HepG2 (cell line): Measurements from ENCODE around the gene NUDT2. TPM values are rescaled to one million over a fixed set of nuclear protein-coding genes. Genes with fewer than 3 reads are reported as not detected.
A peak's percentile ranks its signal among the peaks of the same experiment; 100 is the strongest.

Experiments
- AKAP8 ChIP-seq: sonication (generic); formaldehyde crosslinking; IDR thresholded peaks from 2 replicates; pipeline ENCODE4 v1.5.1; 2020; ENCODE audit warnings: mild to moderate bottlenecking, missing genetic modification reagents
- ZNF343 ChIP-seq: sonication (generic); formaldehyde crosslinking; IDR thresholded peaks from 2 replicates; pipeline ENCODE4 v1.4.0; 2020; ENCODE audit warnings: mild to moderate bottlenecking, missing genetic modification reagents
- ZNF556 ChIP-seq: sonication (generic); formaldehyde crosslinking; IDR thresholded peaks from 2 replicates; pipeline ENCODE4 v1.4.0; 2020; ENCODE audit warnings: mild to moderate bottlenecking, missing genetic modification reagents, borderline replicate concordance
- ZNF724P ChIP-seq: sonication (generic); formaldehyde crosslinking; IDR thresholded peaks from 2 replicates; pipeline ENCODE4 v1.8.0; 2022; ENCODE audit warnings: missing genetic modification reagents, borderline replicate concordance
- polyA plus RNA-seq, 8 experiments: library from polyadenylated mRNA; depleted of rRNA in 3 of 8; stranded (reverse) in 7 of 8; unstranded in 1 of 8; fragments of >200 nt; fragmentation: Illumina TruSeq in 4 of 8; extraction: Trizol in 4 of 8; gene quantifications; 2 replicates each; pipeline versions ENCODE4 v1.2.1 to v1.2.3, GENCODE V29; 2011 to 2016; ENCODE audit warnings: low read depth in 4 of 8, missing spikeins in 1 of 8, mixed read lengths in 1 of 8; ENCODE audit not compliant: insufficient read depth in 1 of 8
- total RNA-seq, 5 experiments: library from RNA; depleted of rRNA; stranded (reverse); fragments of >200 nt; fragmentation: Illumina TruSeq; extraction: Trizol; gene quantifications; 2 replicates each; pipeline ENCODE4 v1.2.3, GENCODE V29; 2016; ENCODE audit warnings: low read depth in 1 of 5
- TF ChIP-seq, protein P1 (sequence below): sonication (generic); formaldehyde crosslinking; IDR thresholded peaks from 2 replicates; pipeline ENCODE4 v1.4.0; 2020; ENCODE audit warnings: mild to moderate bottlenecking, missing genetic modification reagents
- TF ChIP-seq, protein P2 (sequence below), 2 experiments: sonication (generic) in 1 of 2; formaldehyde crosslinking in 1 of 2; IDR thresholded peaks; 2 replicates each; pipeline versions ENCODE4 v1.4.0 to v1.6.1; 2016 to 2020; ENCODE audit warnings: borderline replicate concordance in 1 of 2, low read depth in 1 of 2, mild to moderate bottlenecking in 1 of 2, missing genetic modification reagents in 1 of 2

Gene NUDT2
- total and polyA plus RNA-seq, 2 of the 13 experiments (the other 11 are each of a cell fraction or from before 2014, with no cell fraction given), result 19.9 to 24.6 TPM

DNA sequence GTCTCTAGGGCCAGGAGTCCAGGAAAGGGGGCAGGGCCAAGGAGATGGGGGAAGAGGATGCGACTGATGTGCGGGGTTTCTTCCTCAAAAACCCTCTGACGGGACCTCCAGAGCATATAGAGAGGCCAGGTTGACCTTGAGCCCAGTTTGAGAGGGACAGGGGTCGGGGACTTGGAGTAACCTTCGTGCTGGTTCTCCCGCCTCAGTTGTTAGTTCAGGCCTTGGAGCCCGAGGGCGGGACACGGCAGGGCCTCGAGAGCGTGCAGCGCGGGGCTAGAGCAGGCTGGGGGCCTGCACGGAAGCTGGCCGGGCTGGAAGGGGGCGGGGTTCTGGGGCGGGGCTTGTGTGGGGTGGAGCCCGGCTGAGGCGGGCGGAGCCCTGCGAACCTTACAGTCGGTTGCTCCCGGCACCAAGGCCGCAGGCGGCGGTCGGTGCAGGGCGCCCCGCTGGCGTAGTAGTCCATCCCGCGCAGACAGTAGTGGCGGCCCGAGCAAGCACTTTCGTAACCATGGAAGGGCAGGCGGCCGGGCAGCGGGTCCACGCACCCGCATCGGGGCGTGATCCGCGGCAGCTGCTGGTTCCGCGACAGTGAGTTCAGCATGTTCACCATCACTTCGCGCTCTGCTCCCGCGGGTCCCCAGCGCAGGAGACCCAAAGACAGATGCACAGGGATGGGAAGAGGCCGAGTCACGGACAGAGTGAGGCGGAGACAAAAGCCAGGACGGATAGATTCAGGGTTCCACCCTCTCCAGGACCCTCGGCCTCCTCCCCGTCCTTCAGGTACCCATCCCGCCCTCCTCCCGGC lies 51.3 kb downstream of the NUDT2 start (continued):
- TF ChIP-seq, protein P1, sequence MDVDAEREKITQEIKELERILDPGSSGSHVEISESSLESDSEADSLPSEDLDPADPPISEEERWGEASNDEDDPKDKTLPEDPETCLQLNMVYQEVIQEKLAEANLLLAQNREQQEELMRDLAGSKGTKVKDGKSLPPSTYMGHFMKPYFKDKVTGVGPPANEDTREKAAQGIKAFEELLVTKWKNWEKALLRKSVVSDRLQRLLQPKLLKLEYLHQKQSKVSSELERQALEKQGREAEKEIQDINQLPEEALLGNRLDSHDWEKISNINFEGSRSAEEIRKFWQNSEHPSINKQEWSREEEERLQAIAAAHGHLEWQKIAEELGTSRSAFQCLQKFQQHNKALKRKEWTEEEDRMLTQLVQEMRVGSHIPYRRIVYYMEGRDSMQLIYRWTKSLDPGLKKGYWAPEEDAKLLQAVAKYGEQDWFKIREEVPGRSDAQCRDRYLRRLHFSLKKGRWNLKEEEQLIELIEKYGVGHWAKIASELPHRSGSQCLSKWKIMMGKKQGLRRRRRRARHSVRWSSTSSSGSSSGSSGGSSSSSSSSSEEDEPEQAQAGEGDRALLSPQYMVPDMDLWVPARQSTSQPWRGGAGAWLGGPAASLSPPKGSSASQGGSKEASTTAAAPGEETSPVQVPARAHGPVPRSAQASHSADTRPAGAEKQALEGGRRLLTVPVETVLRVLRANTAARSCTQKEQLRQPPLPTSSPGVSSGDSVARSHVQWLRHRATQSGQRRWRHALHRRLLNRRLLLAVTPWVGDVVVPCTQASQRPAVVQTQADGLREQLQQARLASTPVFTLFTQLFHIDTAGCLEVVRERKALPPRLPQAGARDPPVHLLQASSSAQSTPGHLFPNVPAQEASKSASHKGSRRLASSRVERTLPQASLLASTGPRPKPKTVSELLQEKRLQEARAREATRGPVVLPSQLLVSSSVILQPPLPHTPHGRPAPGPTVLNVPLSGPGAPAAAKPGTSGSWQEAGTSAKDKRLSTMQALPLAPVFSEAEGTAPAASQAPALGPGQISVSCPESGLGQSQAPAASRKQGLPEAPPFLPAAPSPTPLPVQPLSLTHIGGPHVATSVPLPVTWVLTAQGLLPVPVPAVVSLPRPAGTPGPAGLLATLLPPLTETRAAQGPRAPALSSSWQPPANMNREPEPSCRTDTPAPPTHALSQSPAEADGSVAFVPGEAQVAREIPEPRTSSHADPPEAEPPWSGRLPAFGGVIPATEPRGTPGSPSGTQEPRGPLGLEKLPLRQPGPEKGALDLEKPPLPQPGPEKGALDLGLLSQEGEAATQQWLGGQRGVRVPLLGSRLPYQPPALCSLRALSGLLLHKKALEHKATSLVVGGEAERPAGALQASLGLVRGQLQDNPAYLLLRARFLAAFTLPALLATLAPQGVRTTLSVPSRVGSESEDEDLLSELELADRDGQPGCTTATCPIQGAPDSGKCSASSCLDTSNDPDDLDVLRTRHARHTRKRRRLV, result no peak
- TF ChIP-seq ZNF343 (no peak), ZNF724P (peak; percentile 95), ZNF556 (CRISPR knock-in tag) (no peak), AKAP8 (CRISPR knock-in tag) (no peak)
- TF ChIP-seq, protein P2, sequence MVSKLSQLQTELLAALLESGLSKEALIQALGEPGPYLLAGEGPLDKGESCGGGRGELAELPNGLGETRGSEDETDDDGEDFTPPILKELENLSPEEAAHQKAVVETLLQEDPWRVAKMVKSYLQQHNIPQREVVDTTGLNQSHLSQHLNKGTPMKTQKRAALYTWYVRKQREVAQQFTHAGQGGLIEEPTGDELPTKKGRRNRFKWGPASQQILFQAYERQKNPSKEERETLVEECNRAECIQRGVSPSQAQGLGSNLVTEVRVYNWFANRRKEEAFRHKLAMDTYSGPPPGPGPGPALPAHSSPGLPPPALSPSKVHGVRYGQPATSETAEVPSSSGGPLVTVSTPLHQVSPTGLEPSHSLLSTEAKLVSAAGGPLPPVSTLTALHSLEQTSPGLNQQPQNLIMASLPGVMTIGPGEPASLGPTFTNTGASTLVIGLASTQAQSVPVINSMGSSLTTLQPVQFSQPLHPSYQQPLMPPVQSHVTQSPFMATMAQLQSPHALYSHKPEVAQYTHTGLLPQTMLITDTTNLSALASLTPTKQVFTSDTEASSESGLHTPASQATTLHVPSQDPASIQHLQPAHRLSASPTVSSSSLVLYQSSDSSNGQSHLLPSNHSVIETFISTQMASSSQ (IDR thresholded peaks at IDR 0.05; ENCODE audit: low read depth), result no peak
- TF ChIP-seq, protein P2 (CRISPR knock-in tag; IDR thresholded peaks at IDR 0.05; ENCODE audit: borderline replicate concordance), result no peak
